ENCODE data around the gene TEKT5.

GRCh38 chr16:10581507-10581906 lies 113.2 kb downstream of the TEKT5 start:
- TF ChIP-seq CTCF (IDR thresholded peaks at IDR 0.05) (no peak), POLR2A (IDR thresholded peaks at IDR 0.05) (no peak)

Data from uterus (tissue), 2 donors.